WTC11 (cell line): ENCODE data around the gene UBASH3B. TPM values are rescaled to one million over a fixed set of nuclear protein-coding genes. Genes with fewer than 3 reads are reported as not detected.

Source experiments
- ARID4B ChIP-seq: sonication (generic); formaldehyde crosslinking; IDR thresholded peaks from 2 replicates; pipeline ENCODE4 v1.8.0; 2023; ENCODE audit warnings: missing genetic modification reagents, mild to moderate bottlenecking, borderline replicate concordance
- CBFB ChIP-seq: sonication (generic); formaldehyde crosslinking; IDR thresholded peaks from 2 replicates; pipeline ENCODE4 v1.8.1; 2022; ENCODE audit warnings: mild to moderate bottlenecking, low read depth, missing genetic modification reagents
- ESRRA ChIP-seq: sonication (generic); formaldehyde crosslinking; IDR thresholded peaks from 2 replicates; pipeline ENCODE4 v1.8.1; 2022; ENCODE audit warnings: mild to moderate bottlenecking, missing genetic modification reagents, borderline replicate concordance
- HMGXB4 ChIP-seq: sonication (generic); formaldehyde crosslinking; IDR thresholded peaks from 2 replicates; pipeline ENCODE4 v1.8.1; 2023; ENCODE audit warnings: mild to moderate bottlenecking, moderate library complexity, missing genetic modification reagents
- NFE2L1 ChIP-seq: sonication (generic); formaldehyde crosslinking; IDR thresholded peaks from 2 replicates; pipeline ENCODE4 v1.8.1; 2023; ENCODE audit warnings: missing genetic modification reagents
- SMAD3 ChIP-seq: sonication (generic); formaldehyde crosslinking; IDR thresholded peaks from 2 replicates; pipeline ENCODE4 v1.8.0; 2022; ENCODE audit warnings: missing genetic modification reagents, mild to moderate bottlenecking, borderline replicate concordance
- ZNF121 ChIP-seq: sonication (generic); formaldehyde crosslinking; IDR thresholded peaks from 2 replicates; pipeline ENCODE4 v1.8.0; 2023; ENCODE audit warnings: missing genetic modification reagents
- ZNF416 ChIP-seq: fragments of 250-450 bp; sonication (Bioruptor Pico); IDR thresholded peaks from 2 replicates; pipeline ENCODE4 v1.9.0; 2021; ENCODE audit warnings: mild to moderate bottlenecking, inconsistent platforms
- ZNF671 ChIP-seq: fragments of 250-450 bp; sonication (Bioruptor Pico); IDR thresholded peaks from 2 replicates; pipeline ENCODE4 v1.8.0; 2021; ENCODE audit warnings: mild to moderate bottlenecking
- total RNA-seq: library from RNA; stranded (reverse); gene quantifications from 3 replicates; pipeline ENCODE4 v1.2.3, GENCODE V29; 2021
- TF ChIP-seq, protein P1 (sequence below): sonication (generic); formaldehyde crosslinking; IDR thresholded peaks from 2 replicates; pipeline ENCODE4 v1.8.0; 2022; ENCODE audit warnings: mild to moderate bottlenecking, missing genetic modification reagents
- TF ChIP-seq, protein P2 (sequence below): sonication (generic); formaldehyde crosslinking; IDR thresholded peaks from 2 replicates; pipeline ENCODE4 v1.8.0; 2023; ENCODE audit warnings: mild to moderate bottlenecking, missing genetic modification reagents
- TF ChIP-seq, protein P3 (sequence below): fragments of 250-450 bp; sonication (Bioruptor Pico); IDR thresholded peaks from 2 replicates; pipeline ENCODE4 v1.9.0; 2021; ENCODE audit warnings: mild to moderate bottlenecking, borderline replicate concordance
- TF ChIP-seq, protein P4 (sequence below): sonication (generic); formaldehyde crosslinking; IDR thresholded peaks from 2 replicates; pipeline ENCODE4 v1.8.0; 2022; ENCODE audit warnings: missing genetic modification reagents

Gene UBASH3B
- total RNA-seq, 1 experiment from 2014 or later = 21.1 TPM

GRCh38 chr11:122758974-122759373, 103.5 kb downstream of the UBASH3B start (continued):
- TF ChIP-seq, protein P1, sequence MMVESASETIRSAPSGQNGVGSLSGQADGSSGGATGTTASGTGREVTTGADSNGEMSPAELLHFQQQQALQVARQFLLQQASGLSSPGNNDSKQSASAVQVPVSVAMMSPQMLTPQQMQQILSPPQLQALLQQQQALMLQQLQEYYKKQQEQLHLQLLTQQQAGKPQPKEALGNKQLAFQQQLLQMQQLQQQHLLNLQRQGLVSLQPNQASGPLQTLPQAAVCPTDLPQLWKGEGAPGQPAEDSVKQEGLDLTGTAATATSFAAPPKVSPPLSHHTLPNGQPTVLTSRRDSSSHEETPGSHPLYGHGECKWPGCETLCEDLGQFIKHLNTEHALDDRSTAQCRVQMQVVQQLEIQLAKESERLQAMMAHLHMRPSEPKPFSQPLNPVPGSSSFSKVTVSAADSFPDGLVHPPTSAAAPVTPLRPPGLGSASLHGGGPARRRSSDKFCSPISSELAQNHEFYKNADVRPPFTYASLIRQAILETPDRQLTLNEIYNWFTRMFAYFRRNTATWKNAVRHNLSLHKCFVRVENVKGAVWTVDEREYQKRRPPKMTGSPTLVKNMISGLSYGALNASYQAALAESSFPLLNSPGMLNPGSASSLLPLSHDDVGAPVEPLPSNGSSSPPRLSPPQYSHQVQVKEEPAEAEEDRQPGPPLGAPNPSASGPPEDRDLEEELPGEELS = no peak
- TF ChIP-seq ZNF416 (CRISPR knock-in tag) (no peak), ESRRA (CRISPR knock-in tag) (no peak), ZNF671 (CRISPR knock-in tag) (no peak), ZNF121 (CRISPR knock-in tag) (no peak), NFE2L1 (no peak), ARID4B (CRISPR knock-in tag) (no peak), SMAD3 (CRISPR knock-in tag) (no peak), CBFB (CRISPR knock-in tag) (no peak), HMGXB4 (CRISPR knock-in tag) (no peak)
- TF ChIP-seq, protein P2, sequence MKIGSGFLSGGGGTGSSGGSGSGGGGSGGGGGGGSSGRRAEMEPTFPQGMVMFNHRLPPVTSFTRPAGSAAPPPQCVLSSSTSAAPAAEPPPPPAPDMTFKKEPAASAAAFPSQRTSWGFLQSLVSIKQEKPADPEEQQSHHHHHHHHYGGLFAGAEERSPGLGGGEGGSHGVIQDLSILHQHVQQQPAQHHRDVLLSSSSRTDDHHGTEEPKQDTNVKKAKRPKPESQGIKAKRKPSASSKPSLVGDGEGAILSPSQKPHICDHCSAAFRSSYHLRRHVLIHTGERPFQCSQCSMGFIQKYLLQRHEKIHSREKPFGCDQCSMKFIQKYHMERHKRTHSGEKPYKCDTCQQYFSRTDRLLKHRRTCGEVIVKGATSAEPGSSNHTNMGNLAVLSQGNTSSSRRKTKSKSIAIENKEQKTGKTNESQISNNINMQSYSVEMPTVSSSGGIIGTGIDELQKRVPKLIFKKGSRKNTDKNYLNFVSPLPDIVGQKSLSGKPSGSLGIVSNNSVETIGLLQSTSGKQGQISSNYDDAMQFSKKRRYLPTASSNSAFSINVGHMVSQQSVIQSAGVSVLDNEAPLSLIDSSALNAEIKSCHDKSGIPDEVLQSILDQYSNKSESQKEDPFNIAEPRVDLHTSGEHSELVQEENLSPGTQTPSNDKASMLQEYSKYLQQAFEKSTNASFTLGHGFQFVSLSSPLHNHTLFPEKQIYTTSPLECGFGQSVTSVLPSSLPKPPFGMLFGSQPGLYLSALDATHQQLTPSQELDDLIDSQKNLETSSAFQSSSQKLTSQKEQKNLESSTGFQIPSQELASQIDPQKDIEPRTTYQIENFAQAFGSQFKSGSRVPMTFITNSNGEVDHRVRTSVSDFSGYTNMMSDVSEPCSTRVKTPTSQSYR = no peak
- TF ChIP-seq, protein P3, sequence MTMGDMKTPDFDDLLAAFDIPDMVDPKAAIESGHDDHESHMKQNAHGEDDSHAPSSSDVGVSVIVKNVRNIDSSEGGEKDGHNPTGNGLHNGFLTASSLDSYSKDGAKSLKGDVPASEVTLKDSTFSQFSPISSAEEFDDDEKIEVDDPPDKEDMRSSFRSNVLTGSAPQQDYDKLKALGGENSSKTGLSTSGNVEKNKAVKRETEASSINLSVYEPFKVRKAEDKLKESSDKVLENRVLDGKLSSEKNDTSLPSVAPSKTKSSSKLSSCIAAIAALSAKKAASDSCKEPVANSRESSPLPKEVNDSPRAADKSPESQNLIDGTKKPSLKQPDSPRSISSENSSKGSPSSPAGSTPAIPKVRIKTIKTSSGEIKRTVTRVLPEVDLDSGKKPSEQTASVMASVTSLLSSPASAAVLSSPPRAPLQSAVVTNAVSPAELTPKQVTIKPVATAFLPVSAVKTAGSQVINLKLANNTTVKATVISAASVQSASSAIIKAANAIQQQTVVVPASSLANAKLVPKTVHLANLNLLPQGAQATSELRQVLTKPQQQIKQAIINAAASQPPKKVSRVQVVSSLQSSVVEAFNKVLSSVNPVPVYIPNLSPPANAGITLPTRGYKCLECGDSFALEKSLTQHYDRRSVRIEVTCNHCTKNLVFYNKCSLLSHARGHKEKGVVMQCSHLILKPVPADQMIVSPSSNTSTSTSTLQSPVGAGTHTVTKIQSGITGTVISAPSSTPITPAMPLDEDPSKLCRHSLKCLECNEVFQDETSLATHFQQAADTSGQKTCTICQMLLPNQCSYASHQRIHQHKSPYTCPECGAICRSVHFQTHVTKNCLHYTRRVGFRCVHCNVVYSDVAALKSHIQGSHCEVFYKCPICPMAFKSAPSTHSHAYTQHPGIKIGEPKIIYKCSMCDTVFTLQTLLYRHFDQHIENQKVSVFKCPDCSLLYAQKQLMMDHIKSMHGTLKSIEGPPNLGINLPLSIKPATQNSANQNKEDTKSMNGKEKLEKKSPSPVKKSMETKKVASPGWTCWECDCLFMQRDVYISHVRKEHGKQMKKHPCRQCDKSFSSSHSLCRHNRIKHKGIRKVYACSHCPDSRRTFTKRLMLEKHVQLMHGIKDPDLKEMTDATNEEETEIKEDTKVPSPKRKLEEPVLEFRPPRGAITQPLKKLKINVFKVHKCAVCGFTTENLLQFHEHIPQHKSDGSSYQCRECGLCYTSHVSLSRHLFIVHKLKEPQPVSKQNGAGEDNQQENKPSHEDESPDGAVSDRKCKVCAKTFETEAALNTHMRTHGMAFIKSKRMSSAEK (CRISPR knock-in tag) = no peak
- TF ChIP-seq, protein P4, sequence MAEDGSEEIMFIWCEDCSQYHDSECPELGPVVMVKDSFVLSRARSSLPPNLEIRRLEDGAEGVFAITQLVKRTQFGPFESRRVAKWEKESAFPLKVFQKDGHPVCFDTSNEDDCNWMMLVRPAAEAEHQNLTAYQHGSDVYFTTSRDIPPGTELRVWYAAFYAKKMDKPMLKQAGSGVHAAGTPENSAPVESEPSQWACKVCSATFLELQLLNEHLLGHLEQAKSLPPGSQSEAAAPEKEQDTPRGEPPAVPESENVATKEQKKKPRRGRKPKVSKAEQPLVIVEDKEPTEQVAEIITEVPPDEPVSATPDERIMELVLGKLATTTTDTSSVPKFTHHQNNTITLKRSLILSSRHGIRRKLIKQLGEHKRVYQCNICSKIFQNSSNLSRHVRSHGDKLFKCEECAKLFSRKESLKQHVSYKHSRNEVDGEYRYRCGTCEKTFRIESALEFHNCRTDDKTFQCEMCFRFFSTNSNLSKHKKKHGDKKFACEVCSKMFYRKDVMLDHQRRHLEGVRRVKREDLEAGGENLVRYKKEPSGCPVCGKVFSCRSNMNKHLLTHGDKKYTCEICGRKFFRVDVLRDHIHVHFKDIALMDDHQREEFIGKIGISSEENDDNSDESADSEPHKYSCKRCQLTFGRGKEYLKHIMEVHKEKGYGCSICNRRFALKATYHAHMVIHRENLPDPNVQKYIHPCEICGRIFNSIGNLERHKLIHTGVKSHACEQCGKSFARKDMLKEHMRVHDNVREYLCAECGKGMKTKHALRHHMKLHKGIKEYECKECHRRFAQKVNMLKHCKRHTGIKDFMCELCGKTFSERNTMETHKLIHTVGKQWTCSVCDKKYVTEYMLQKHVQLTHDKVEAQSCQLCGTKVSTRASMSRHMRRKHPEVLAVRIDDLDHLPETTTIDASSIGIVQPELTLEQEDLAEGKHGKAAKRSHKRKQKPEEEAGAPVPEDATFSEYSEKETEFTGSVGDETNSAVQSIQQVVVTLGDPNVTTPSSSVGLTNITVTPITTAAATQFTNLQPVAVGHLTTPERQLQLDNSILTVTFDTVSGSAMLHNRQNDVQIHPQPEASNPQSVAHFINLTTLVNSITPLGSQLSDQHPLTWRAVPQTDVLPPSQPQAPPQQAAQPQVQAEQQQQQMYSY (CRISPR knock-in tag) = no peak
